Measurements from ENCODE around the gene KLHL34.

Gene KLHL34

GRCh38 chrX:21638311-21638710 is 19.8 kb downstream of the KLHL34 start (continued):
- TF ChIP-seq ZNF214 (tag by site-specific recombination; IDR thresholded peaks at IDR 0.05; ENCODE audit: borderline replicate concordance) (no peak), SCRT2 (tag by site-specific recombination; IDR thresholded peaks at IDR 0.05) (no peak)

GRCh38 chrX:21632027-21632426 is 26.1 kb downstream of the KLHL34 start:
- TF ChIP-seq ZNF654 (tag by site-specific recombination; IDR thresholded peaks at IDR 0.05; ENCODE audit: low read depth) (no peak), HOXA7 (CRISPR knock-in tag; IDR thresholded peaks at IDR 0.05; ENCODE audit: borderline replicate concordance) (no peak), ZNF211 (tag by site-specific recombination; IDR thresholded peaks at IDR 0.05; ENCODE audit: low read depth) (no peak), KLF10 (tag by site-specific recombination; IDR thresholded peaks at IDR 0.05) (no peak), ZNF792 (tag by site-specific recombination; IDR thresholded peaks at IDR 0.05) (no peak), ZNF664 (tag by site-specific recombination; IDR thresholded peaks at IDR 0.05) (no peak), ZNF596 (tag by site-specific recombination; IDR thresholded peaks at IDR 0.05) (no peak), ZNF311 (tag by site-specific recombination; IDR thresholded peaks at IDR 0.05; ENCODE audit: borderline replicate concordance) (no peak), ZNF791 (tag by site-specific recombination; IDR thresholded peaks at IDR 0.05) (no peak), ZNF555 (tag by site-specific recombination; conservative IDR thresholded peaks at IDR 0.05) (no peak), ZBTB48 (tag by site-specific recombination; IDR thresholded peaks at IDR 0.05) (no peak), ZNF121 (tag by site-specific recombination; IDR thresholded peaks at IDR 0.05) (no peak), ZNF488 (tag by site-specific recombination; IDR thresholded peaks at IDR 0.05) (no peak), KLF16 (tag by site-specific recombination; IDR thresholded peaks at IDR 0.05) (no peak)
- CTCF ChIA-PET, result interaction anchor here (1.0 kb wide), 1 partner anchor 71 kb away, joined by 3 read pairs; no protein-coding TSS in a partner anchor
- H3K4me3 ChIP-seq (ENCODE audit: low read depth, low read length), result no peak overlapping the region
- H3K27ac ChIP-seq (ENCODE audit: extremely low read depth, low read depth, low read length), result no peak overlapping the region
- POLR2A ChIA-PET, result no interaction called here
- H3K9me3 ChIP-seq (ENCODE audit: control insufficient read depth, insufficient read depth, low read depth, low read length), result no peaks in the 10 kb centered on the region
- H3K4me1 ChIP-seq (ENCODE audit: control insufficient read depth, insufficient read depth, low read length), result no peaks in the 10 kb centered on the region
- H3K36me3 ChIP-seq (ENCODE audit: control insufficient read depth in 2 of 2, insufficient read depth in 1 of 2, low read length in 2 of 2), result no peaks in the 10 kb centered on the region

GRCh38 chrX:21623778-21624501 is 34.2 kb downstream of the KLHL34 start:
- no peak overlapping the region for H3K27ac ChIP-seq (ENCODE audit: extremely low read depth, low read depth, low read length)
- ChIA-PET POLR2A (no interaction called here), CTCF (no interaction called here)
- H3K36me3 ChIP-seq (ENCODE audit: control insufficient read depth in 2 of 2, insufficient read depth in 1 of 2, low read length in 2 of 2), result no peaks in the 10 kb centered on the region
- no peak overlapping the region for H3K4me3 ChIP-seq (ENCODE audit: low read depth, low read length)
- no peaks in the 10 kb centered on the region for H3K4me1 ChIP-seq (ENCODE audit: control insufficient read depth, insufficient read depth, low read length)
- H3K9me3 ChIP-seq (ENCODE audit: control insufficient read depth, insufficient read depth, low read depth, low read length), result no peaks in the 10 kb centered on the region
- no peak for TF ChIP-seq ZNF747 (tag by site-specific recombination; IDR thresholded peaks at IDR 0.05)
- no peak for TF ChIP-seq ZNF23 (tag by site-specific recombination; IDR thresholded peaks at IDR 0.05; ENCODE audit: borderline replicate concordance)
- no peak for TF ChIP-seq ZNF623 (tag by site-specific recombination; IDR thresholded peaks at IDR 0.05)

- Histone ChIP-seq H3K9me3 (ENCODE audit: control insufficient read depth, insufficient read depth, low read depth, low read length) (no peaks in the 10 kb centered on the region), H3K36me3 (ENCODE audit: control insufficient read depth in 2 of 2, insufficient read depth in 1 of 2, low read length in 2 of 2) (no peaks in the 10 kb centered on the region), H3K27ac (ENCODE audit: extremely low read depth, low read depth, low read length) (no peak overlapping the region), H3K4me3 (ENCODE audit: low read depth, low read length) (no peak overlapping the region), H3K4me1 (ENCODE audit: control insufficient read depth, insufficient read depth, low read length) (no peaks in the 10 kb centered on the region)
- TF ChIP-seq ZNF837 (tag by site-specific recombination; IDR thresholded peaks at IDR 0.05), result no peak
- TF ChIP-seq PRDM4 (tag by site-specific recombination; IDR thresholded peaks at IDR 0.05), result no peak
- no peak for TF ChIP-seq HOXC10 (CRISPR knock-in tag; IDR thresholded peaks at IDR 0.05)
- no peak for TF ChIP-seq ZNF830 (tag by site-specific recombination; IDR thresholded peaks at IDR 0.05; ENCODE audit: low read depth)
- TF ChIP-seq REST (tag by site-specific recombination; IDR thresholded peaks at IDR 0.05), result no peak
- CTCF ChIA-PET, result no interaction called here
- POLR2A ChIA-PET, result no interaction called here
Observed at GRCh38 chrX:21620234-21620633, 37.9 kb downstream of the KLHL34 start.

Data from HEK293 (cell line).